Neural cell (in vitro differentiated cells): ENCODE results near the gene ADAMTS15.

Experiments used
- CTCF ChIP-seq: fragments of 450-650 bp; IDR thresholded peaks from 2 replicates; pipeline ENCODE4 v1.5.1; 2014; ENCODE audit warnings: antibody characterized with exemption, mild to moderate bottlenecking, moderate library complexity; ENCODE audit not compliant: poor library complexity, severe bottlenecking
- EZH2 ChIP-seq: fragments of 200-600, 300-800 bp; shearing (Covaris generic), sonication (generic); IDR thresholded peaks from 2 replicates; pipeline ENCODE4 v1.6.1; 2014; ENCODE audit warnings: antibody characterized with exemption, low read length, borderline replicate concordance, mild to moderate bottlenecking; ENCODE audit not compliant: insufficient read depth, poor library complexity, severe bottlenecking
- MXI1 ChIP-seq: fragments of 450-650 bp; conservative IDR thresholded peaks from 2 replicates; pipeline ENCODE4 v1.6.1; 2014; ENCODE audit warnings: antibody characterized with exemption, mild to moderate bottlenecking; ENCODE audit not compliant: poor library complexity, severe bottlenecking
- REST ChIP-seq: IDR thresholded peaks from 2 replicates; pipeline ENCODE4 v1.6.1; 2012; ENCODE audit warnings: borderline replicate concordance

DNA sequence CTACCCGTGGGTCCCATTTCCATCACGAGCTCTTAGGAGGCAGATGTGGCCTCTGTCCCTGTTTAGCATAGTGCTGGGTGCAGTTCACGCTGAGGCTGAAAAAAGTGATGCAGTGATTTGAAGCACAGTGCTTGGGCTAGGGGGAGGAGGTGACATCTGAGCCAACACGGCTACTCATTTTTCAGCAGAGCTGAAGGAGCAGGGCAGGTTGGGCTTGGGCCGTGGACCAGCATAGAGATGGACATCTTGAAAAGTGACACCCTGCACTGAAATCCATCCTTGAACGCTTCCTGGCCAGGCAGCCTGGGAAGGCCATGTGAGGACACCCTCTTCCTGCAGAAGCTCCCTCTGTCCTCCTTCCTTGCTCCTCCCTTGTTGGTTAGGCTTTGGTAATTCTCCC lies 66.4 kb downstream of the ADAMTS15 start:
- TF ChIP-seq CTCF (no peak), MXI1 (no peak), REST (no peak), EZH2 (no peak)
